Kidney (tissue), 14 donors: ENCODE results near the gene PARVG. TPM values are rescaled to one million over a fixed set of nuclear protein-coding genes. Genes with fewer than 3 reads are reported as not detected.

Experiments used
- DNase-seq, 5 donors: peaks; one replicate each; pipeline ENCODE4 v3.0.0-alpha.2; 2013 to 2020
- FAIRE-seq: peaks from 2 replicates; lab custom pipeline; 2012; peaks lifted over from hg19 to GRCh38; lab: Jason Lieb, UNC
- H3K27ac ChIP-seq, 2 donors: one replicate each; pipeline ENCODE4 v1.7.0; 2013; ENCODE audit warnings: low read depth in 2 of 2, low read length in 2 of 2, inconsistent platforms in 1 of 2
- H3K27me3 ChIP-seq: one replicate; pipeline ENCODE4 v1.7.1; 2013; ENCODE audit warnings: low read length, inconsistent platforms; ENCODE audit not compliant: control insufficient read depth, insufficient read depth
- H3K36me3 ChIP-seq, 3 donors: one replicate each; pipeline versions ENCODE4 v1.7.0 to v1.7.1; 2013; ENCODE audit warnings: low read length in 3 of 3, control low read depth in 1 of 3, inconsistent platforms in 1 of 3; ENCODE audit not compliant: insufficient read depth in 3 of 3, control insufficient read depth in 2 of 3
- H3K4me1 ChIP-seq, 3 donors: one replicate each; pipeline versions ENCODE4 v1.7.0 to v1.7.1; 2013; ENCODE audit warnings: low read length in 3 of 3, inconsistent platforms in 1 of 3, low read depth in 1 of 3; ENCODE audit not compliant: control insufficient read depth in 2 of 3, insufficient read depth in 2 of 3
- H3K4me3 ChIP-seq, 3 donors: one replicate each; pipeline versions ENCODE4 v1.7.0 to v1.8.1; 2013; ENCODE audit warnings: low read length in 3 of 3, control low read depth in 1 of 3, inconsistent platforms in 1 of 3
- H3K9ac ChIP-seq, 3 donors: one replicate each; pipeline versions ENCODE4 v1.7.0 to v1.7.1; 2013; ENCODE audit warnings: low read length in 3 of 3, control low read depth in 1 of 3, inconsistent platforms in 1 of 3
- H3K9me3 ChIP-seq, 3 donors: one replicate each; pipeline versions ENCODE4 v1.7.0 to v1.7.1; 2013; ENCODE audit warnings: low read length in 3 of 3, control low read depth in 1 of 3, inconsistent platforms in 1 of 3; ENCODE audit not compliant: control insufficient read depth in 2 of 3, insufficient read depth in 1 of 3
- CTCF ChIP-seq: IDR thresholded peaks from 3 replicates; pipeline ENCODE4 v1.5.1; 2012; ENCODE audit warnings: mild to moderate bottlenecking, moderate library complexity, borderline replicate concordance; ENCODE audit not compliant: insufficient read depth; ENCODE audit errors: extremely low read depth
- intact Hi-C: fragments of 100-400 bp; cut with DNase I; formaldehyde crosslinking; loops from one replicate; pipeline ENCODE4 v1.11.1; 2022
- polyA plus RNA-seq: library from polyadenylated mRNA; stranded (reverse); fragments of 350-450 nt; fragmentation: Illumina TruSeq; extraction: RNeasy Lipid Tissue Mini Kit (QIAGEN cat#74804); gene quantifications from one replicate; pipeline ENCODE4 v1.2.3, GENCODE V29; 2014; ENCODE audit warnings: low read depth, low replicate concordance; ENCODE audit not compliant: insufficient read depth
- total RNA-seq: library from RNA; stranded (reverse); fragmentation: NEBNext Ultra II Directional; extraction: Animal tissue kit (Norgen Biotek cat#: 25700); gene quantifications from one replicate; pipeline ENCODE4 v1.2.1, GENCODE V29; 2021
- donor health status: control.
- donor health status: control.
- donor health status: control.
- donor health status: control.
- donor health status: control.
- donor health status: DM: yes; HTN: yes; CAD: no.
- donor health status: Normal renal cell carcinoma (clear cell type).

Gene PARVG
- total and polyA plus RNA-seq, 2 donors from 2014 or later, result 2.5 to 20.9 TPM

- no peak overlapping the region for H3K9ac ChIP-seq
- H3K27me3 ChIP-seq, result no peaks in the 10 kb centered on the region
- H3K4me1 ChIP-seq, result no peaks in the 10 kb centered on the region
- no peaks in the 10 kb centered on the region for H3K9me3 ChIP-seq
- no peak overlapping the region for H3K4me3 ChIP-seq
- H3K36me3 ChIP-seq, result no peaks in the 10 kb centered on the region
- H3K27ac ChIP-seq, result no peak overlapping the region
- no peak for TF ChIP-seq CTCF
- peak in 1 of 5 donors; percentile 53 for DNase-seq
- intact Hi-C loops, result no loop called here
- FAIRE-seq, result no peak
These were observed 8.4 kb downstream of the PARVG start for GRCh38 chr22:44188986-44189630.

GRCh38 chr22:44190381-44190976, 9.8 kb downstream of the PARVG start:
- H3K9ac ChIP-seq, result no peak overlapping the region
- no peak overlapping the region for H3K27ac ChIP-seq
- H3K4me1 ChIP-seq, result no peaks in the 10 kb centered on the region
- H3K36me3 ChIP-seq, result no peaks in the 10 kb centered on the region
- H3K27me3 ChIP-seq, result no peaks in the 10 kb centered on the region
- no peak overlapping the region for H3K4me3 ChIP-seq
- TF ChIP-seq CTCF, result no peak
- DNase-seq (peak in 1 of 5 donors; percentile 68), FAIRE-seq (no peak)
- intact Hi-C loops, result no loop called here
- H3K9me3 ChIP-seq, result no peaks in the 10 kb centered on the region

- DNase-seq (peak in 1 of 5 donors; percentile 33), FAIRE-seq (no peak)
- intact Hi-C loops, result no loop called here
- H3K27ac ChIP-seq, result no peak overlapping the region
- TF ChIP-seq CTCF, result no peak
- H3K9ac ChIP-seq, result no peak overlapping the region
- H3K36me3 ChIP-seq, result no peaks in the 10 kb centered on the region
- no peaks in the 10 kb centered on the region for H3K27me3 ChIP-seq
- no peaks in the 10 kb centered on the region for H3K4me1 ChIP-seq
- H3K4me3 ChIP-seq, result no peak overlapping the region
- H3K9me3 ChIP-seq, result no peaks in the 10 kb centered on the region
These were observed 10.3 kb downstream of the PARVG start for GRCh38 chr22:44191036-44191454.
